HK-2 (cell line): ENCODE results near the gene TMC5.
"Not testable (repeated sequence)": the region's sequence is repeated elsewhere in the genome, so short reads cannot be mapped to it uniquely, and the experiment has no call there.

Experiments used
- DNase-seq: peaks from one replicate; pipeline ENCODE4 v3.0.0-alpha.2; 2018; ENCODE audit not compliant: unreplicated experiment

The TMC5 gene

DNA sequence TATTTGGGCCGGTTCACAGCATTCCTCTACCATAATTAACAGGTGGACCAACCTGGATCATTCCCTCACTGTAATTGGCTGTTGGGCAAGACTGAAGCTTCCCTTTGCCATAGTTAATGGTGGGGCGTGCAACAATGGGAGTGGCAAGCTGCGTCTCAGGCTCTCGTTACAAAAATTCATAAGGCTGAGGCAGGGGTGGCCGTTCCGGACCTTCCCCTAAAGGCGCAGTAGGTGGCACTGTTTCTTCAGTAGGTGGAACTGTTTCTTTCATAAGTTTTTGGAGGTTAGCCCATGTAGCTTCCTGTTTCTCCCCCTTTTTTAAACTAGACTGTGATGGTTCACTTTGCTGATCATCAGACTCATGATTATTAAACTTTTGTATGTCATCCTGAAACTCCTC lies 17.0 kb upstream of the TMC5 start:
- no peak for DNase-seq

DNA sequence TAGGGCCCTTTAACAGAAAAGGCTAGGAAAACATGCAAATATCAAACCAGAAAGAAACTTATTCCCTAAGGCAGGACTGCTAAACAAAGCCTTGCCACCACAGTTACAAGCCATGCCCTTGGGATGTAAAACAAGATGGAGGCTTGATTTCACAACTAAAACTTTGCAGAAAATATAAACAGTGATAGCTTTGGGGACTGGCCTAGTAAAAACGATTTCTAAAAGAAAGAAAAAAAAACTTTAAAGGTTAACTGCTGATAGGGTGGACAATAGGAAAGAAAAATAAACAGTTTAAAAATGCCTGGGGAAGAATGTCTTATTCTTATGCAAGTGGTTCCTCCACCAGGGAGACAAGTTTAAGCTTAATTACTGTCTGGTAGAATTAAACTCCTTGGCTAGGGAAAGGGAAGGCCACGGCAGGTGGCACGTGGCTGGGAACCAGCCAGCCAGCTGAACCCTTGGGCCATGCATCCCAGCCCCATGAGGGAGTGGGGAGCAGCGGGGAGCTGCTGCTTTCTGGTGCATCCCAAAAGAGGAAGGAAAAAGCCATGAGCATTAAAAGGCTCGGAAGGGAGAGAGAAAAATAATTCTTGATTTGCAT lies 10.7 kb upstream of the TMC5 start:
- DNase-seq = no peak

DNA sequence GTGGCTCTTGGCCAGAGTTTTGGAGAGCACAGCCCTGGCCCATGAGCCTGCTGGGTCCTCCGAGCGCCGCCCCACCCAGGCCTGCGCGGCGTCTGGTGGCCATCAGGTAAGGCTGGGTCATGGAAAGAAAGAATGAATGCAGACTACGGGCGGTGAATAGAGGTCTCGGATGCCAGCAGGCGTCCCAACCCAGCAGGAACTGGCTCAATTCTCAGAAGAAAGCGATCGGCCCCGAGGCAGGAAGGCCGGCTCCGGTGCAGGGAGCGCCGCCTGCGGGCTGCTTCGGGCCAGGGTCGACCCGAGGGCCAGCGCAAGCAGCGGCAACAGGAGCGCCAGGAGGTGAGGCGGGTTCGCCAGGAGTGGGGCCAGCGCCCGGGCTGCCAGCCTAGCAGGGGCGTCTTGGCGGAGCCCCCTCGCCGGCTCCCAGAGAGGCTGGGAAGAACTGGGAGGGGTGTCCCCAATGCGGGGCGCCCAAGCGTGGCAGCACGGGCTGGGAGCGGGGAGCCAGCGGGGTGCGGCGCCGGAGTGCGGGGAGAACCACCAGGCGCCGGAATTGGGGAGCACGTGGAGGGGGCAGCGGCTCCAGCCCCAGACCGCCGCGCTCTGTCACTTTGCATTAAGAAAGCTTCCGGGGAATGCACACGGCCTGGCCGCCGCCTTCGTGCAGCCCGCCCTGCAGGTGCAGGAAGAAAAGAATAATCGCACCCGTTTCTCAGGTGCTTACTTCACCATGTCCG lies 7.1 kb upstream of the TMC5 start:
- no peak for DNase-seq

DNA sequence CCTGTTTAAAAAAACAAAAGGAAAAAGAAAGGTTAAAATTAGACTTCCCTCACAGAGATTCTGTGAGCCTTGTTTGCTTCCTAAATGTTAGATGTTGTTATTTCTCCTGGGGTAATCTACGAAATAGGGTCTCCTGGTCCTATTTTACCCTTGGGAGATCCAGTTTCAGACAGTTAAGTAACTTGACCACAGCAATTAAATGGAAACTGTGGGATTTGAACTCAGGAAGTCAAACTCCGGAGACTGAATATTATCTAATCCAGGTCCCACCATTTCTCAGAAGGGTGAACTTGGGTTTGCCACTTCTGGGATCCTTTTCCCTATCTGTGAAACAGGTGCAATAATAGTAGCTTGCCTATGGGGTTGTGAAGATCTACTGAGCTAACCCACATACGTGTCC lies 6.4 kb upstream of the TMC5 start:
- no peak for DNase-seq

DNA sequence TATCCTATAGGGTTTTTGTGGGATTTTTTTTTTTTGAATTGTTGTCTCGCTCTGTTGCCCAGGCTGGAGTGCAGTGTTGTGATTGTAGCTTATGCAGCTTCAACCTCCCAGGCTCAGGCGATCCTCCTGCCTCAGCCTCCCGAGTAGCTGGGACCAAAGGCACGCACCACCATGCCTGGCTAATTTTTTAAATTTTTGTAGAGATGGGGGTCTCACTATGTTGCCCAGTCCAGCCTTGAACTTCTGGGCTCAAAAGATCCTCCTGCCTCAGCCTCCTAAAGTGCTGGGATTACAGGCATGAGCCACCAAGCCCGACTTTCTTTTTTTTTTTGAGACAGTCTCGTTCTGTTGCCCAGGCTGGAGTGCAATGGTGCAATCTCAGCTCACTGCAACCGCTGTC lies 5.6 kb upstream of the TMC5 start:
- not testable (repeated sequence) for DNase-seq

DNA sequence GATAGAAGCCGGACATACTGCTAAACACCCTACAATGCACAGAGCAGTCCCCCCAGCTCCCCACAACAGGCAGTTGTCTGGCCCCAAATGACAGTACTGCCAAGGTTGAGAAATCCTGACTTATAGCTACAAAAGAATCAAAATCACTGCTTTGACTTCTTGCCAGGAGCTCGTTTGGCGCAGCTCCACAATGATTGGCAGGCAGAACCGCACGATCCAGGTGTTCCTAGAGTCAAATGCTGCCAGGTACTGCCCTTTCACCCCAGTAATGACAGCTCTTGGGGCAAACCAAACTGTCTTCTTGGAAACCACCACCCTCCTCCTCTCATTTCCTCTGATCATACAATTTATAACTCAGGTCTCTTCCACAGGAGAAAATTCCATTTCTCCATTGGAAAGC lies 2.2 kb upstream of the TMC5 start:
- DNase-seq = no peak

DNA sequence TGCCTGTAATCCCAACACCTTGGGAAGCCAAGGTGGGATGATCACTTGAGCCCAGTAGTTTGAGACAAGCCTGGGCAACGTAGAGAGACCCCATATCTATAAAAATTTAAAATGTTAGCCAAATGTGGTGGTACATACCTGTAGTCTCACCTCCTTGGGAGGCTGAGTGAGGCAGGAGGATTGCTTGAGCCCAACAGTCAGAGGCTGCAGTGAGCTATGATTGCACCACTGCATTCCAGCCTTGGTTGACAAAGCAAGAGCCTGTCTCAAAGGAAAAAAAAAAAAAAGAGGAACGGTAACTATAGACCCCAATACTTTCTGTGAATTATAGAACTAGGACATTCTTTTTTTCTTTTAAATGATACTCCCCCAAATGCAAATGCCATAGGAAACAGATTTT lies 1.8 kb upstream of the TMC5 start:
- DNase-seq = no peak

DNA sequence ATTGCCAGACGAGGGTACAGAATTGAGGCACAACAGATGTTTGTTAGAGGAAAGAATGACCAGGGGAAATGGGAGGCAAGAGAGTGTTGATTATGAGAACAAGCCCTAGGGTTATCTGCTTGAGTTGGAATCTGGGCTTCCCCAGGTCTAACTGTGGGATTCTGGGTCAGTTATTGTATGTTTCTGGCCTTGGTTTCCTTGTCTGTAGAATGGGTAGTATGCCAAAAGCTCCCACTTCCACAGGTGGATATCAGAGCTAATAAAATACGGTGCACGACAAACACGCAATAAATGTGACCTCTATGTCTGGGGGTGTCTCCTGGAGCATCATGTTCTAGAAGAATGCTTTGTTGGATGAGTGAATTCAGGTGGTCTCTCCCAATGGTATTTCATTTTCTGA lies 517 bp downstream of the TMC5 start:
- no peak for DNase-seq

DNA sequence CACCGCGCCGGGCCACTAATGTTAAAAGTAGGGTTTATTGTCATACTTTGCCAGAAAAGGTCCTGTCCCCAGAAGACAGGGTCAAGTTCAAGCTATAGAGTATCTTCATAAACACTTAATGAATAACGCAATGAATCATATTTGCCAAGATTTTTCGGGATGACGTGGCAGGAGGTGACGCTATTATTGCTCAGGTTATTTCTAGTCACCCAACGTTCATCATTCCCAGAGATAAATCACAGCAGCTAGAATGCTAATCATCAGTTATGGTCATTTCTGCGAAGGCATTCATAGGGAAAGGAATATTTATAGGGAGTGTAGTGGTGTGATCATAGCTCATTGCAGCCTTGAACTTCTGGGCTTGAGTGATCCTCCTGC lies 2.0 kb downstream of the TMC5 start:
- DNase-seq = no peak

DNA sequence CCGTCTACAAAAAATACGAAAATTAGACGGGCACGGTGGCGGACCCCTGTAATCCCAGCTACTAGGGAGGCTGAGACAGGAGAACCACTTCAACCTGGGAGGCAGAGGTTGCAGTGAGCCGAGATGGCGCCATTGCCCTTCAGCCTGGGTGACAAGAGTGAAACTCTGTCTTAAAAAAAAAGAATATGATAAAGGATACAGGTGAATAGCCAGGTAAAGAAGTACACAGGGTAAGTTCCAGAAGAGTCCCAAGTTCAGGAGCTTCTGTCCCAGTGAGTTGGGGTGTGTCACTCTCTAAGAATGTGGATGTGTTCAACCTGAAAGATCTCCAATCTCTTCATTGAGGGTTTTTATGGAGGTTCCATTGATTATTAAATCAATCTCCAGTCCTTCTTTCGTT lies 6.8 kb downstream of the TMC5 start:
- DNase-seq = no peak

DNA sequence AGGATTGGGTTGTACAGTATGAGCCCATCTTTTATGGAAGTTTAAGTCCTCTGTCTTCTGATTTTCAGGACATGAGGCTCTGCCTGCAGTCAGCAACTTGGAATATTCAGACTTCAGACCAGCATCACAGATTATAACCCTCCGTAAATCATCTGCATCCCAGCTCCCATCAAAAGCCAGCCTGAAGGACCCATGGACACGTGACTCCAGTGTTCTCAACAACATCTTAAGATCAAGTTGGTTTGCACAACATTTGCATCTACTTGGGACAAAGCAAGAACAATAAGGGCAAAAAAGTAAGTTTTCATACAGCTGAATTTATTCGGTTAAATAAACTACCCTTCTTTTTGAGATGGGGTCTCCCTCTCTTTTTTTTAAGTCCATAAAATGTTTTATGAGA lies 12.7 kb downstream of the TMC5 start:
- DNase-seq = no peak

DNA sequence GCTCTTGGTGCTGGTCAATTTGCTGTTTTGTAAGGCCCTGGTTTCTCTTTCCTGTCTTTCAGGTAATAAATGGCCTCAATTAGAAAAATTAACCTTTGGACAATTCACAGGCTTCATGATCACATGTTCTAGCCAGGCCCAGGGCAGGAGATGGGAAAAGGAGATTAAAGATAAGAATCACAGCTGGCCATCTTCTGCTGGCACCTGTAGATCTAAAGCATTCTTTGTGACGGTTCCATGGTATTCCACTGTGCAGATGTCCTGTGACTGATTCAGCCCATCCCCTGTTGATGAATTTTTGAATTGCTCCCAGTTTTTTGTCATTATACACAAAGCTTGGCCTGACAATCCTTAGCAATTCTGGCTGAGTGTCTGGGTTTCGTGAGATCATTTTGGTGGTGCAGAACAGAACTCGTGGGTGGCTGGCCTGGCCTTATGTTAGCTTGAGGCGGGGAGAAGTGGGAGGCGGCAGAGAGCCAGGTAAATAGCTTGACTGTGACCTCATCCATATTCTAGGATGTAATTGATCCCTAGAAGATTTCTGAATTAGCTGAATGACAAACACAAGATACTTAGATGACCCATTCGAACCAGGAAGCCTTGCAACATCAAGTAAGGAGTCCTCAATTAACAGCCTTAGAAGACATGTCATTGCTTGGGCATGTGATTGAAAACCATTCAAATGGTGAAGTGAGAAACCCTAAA lies 14.1 kb downstream of the TMC5 start:
- no peak for DNase-seq

DNA sequence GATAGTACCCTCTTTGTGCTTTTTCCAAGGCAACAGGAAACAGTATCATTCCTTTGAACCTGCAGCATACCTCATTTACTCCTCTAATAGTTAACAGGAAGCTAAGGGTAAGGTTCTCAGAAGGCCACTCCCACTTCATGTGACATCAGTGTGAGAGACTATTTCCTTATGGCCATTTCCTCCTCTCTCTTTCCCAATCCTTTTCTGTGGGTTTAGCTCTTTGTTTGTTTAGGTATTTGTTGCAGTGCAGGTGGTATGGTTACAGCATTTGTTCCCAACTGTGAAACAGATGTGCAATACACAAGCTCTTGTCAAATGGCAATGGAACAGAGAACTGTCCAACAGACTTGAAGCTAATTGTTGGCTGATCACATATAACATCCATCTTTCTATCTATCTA lies 14.7 kb downstream of the TMC5 start:
- no peak for DNase-seq

DNA sequence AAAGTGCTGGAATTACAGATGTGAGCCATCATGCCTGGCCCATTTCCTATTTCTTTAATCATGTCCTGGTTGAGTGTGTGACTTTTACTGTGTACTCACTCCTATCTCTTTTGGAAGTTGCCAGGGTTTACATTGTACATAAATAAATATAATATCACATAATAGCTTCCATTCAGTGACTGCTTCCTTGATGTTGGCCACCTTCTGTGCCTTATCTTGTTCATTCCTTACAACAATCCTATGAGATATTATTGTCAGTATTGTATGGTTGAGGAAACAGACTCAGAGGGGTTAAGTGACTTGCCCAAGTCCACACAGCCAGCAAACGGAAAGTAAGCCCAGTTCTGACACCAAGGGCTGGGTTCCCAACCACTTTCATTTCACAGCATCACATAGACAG lies 16.9 kb downstream of the TMC5 start:
- DNase-seq = no peak

DNA sequence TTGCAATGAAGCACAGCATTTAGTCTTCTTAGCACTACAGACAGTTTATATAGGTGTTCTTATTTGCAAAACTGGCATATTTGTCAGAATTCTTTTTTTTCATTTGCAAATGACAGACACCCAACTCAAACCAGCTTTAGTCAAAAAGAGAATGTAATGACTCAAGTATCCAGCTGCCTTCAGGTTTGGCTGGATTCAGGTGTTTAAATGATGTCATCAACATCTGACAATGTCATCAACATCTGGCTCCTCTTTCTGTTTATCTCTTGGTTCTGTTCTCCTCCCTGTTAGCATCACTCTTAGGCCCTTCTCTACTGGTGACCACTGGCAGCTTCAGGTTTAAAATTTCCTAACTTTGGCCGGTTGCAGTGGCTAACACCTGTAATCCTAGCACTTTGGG lies 18.9 kb downstream of the TMC5 start:
- no peak for DNase-seq

DNA sequence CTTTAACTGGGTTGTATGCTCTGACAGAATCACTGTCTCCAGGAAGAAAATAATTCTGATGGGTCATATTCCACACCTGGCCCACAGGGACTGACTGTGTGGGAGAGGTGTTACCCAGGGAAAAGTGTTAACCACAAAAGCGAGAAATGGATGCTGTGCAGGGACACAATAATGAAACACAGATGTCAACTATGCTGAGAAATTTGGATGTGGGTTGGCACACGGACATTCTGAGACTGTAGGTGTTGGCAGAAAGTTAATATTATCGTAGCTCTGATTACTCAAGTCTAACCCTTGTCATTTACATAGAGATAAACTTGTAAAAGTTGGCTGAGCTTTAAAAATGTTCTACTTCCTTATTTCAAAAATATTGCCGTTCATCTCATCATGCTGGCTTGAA lies 19.6 kb downstream of the TMC5 start:
- no peak for DNase-seq

DNA sequence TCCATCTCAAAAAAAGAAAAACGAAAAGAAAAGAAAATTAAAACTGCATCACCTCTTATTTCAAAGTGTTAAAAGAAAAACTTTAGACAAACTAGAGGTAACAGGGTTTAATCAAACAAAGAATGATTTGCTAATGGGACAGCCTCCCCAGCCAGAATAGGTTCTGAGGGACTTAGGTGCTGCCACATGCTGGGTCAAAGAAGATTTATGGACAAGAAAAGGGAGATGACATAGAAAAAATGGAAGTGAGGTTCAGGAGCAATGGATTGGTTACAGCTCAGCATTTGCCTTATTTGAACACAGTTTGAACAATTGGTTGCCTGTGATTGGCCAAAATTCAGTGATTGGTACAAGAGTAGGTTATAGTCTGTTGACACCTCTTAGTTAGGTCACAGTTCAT lies 21.1 kb downstream of the TMC5 start:
- DNase-seq = no peak

DNA sequence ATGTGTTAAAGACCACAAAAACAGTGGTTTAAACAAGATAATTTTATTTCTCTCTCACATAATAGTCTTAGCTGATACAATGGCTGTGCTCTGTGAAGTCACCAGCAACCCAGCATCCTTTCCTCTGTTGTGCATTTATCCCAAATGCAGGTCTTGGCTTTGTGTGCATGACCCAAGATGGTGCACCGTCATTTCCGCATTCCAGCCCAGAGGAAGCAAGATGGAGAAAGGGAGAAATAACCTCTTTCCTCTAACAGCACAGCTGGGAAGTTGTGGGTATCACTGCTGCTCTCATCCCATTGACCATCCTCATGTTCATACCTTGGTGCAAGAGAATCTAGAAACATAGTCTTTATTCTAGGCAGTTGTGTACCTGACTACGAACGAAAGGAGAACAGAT lies 21.8 kb downstream of the TMC5 start:
- DNase-seq = no peak

DNA sequence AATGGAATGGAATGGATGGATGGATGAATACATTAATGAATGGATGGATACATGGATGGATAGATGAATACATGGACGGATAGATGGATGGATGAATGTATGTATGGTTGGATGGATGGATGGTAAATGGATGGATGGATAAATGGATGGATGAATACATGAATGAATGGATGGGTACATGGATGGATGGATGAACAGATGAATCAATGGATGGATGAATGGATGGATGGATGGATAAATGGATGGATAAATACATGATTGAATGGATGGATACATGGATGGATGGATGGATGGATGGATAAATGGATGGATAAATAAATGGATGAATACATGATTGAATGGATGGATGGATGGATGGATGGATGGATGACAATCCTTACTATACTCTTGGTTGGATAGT lies 26.0 kb downstream of the TMC5 start:
- DNase-seq = no peak

DNA sequence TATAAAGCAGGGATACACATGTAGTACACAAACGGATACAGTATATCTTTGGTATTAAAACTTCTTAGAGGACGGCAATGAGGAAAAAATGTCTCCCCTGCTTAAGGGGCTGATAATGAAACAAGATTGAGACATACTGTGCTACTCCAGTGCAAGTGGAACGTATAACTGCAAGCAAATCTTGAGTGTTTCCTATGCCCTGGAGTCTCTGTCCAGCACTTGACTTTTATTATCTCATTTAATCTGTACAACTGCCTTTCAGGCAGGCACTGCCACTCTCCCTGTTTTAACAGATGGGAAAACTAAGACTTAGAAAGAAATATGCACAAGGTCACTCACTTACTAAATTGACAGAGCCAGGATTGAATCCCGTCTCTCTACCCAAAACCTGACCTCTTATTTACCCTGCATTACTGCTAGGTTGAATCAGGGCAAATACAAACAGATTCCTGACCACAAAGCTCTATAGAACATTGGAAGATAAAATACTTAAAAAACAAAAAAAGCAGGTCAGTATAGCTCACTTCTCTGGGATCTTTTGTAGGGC lies 28.7 kb downstream of the TMC5 start:
- DNase-seq = no peak

DNA sequence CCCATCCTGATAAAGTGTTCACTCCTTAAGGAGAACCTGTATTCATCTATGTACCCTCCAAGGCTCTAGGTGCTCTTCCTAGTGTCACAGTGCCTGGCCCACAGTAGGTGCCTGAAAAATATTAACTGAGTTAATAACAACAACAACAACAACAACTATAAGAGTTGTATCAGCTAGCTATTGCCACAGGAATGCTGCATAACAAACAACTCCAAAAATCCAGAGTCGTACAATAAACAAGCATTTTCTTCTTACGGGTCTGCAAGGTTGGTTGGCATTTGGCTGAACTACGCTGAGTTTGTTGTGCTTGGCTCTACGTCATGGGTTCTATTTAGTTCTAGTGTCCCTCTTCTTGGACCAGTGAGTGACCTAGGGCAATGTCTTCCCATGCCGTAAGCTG lies 29.2 kb downstream of the TMC5 start:
- DNase-seq = no peak

DNA sequence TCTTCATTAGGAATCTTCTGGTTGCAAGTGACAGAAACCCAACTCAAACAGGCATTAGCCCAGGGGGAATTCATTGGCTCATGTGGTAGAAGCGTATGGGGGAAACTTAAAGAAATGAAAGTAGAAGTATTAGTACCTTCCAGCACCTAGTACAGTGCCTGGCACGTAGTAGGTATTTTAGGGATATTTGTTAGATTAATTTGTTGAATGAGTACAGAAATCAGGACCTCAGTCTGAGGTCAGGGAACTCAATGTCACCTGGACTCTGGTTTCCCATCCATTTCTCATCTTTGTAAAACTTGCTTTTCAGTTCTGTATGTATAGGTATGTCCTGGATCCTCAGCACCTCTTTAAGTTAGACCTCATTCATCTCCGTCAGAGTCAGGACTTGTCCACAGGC lies 32.5 kb downstream of the TMC5 start:
- no peak for DNase-seq

DNA sequence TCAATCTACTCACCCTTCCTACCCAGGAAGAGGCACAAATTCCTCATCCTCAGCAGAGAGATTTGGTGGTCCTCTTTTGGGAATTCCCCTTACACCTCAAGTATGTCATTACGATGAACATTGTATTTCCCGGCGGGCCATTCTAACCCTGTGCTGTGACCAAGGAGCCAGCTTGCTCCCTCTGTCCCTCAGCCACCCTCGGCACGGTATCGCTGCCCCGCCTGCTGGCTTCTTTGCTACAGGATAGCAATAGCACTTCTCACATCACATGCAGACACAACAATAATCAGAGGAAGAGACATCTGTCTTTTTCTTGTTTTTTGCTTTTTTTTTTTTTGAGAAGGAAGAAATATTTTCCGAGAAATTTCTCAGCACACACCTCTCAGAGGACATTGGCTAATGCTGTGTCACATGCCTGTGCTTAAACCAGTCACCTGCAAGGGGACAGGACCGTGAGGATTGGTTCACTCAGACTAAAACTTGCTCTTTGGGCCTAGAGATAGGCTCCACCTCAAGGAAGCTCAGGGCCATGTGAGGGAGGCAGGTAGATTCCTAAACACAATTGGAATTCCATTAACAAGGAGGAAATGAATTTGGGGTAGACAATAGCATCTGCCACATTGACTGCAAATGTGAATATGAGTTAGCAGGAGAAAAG lies 41.2 kb downstream of the TMC5 start:
- no peak for DNase-seq
